Measurements from ENCODE around the gene RNF208. TPM values are rescaled to one million over a fixed set of nuclear protein-coding genes. Genes with fewer than 3 reads are reported as not detected.

RNF208 gene
- total RNA-seq, 1 experiment from 2014 or later: 38.0 TPM

DNA sequence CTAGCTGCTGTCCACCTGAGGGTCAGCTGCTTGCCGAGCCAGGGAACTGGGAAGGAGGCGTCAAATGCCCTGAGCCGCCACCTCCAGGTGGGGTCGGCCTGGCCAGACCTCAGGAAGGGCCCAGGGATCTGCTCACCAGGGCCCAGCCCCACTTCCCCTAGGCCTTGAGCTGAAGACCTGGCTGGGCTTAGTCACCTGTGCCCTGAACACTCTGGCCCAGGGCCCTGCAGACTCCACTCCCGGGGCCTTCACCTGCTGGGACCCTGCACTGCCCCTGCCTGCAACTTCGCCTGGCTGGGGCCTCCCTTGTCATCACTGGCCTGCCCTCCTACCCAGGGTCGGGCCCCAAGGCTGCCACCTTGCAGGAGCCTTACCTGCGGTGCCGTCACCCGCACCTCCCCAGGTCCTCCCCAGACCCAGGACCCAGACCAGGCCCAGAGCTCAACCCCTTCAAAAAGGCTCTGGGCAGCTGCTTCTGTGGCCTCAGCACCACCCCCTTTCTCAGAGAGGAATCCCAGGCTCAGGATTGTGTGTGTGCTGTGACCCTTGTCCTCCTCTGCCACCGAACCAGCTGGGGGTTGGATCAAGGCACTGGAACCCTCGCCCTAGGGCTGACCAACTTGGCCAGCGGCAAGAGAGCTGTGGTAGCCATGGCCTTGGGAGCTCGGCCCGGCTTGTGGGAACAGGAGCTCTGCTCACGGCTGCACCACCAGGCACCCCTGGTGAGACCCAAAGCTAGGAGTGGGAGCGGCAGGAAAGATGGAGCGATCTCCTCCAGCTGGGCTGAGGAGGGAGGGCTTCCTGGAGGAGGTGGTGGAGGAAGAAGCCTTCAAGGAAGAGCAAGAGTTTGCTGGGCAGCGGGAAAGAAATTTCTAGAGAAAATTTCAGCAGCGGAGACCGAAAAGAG is 31.9 kb upstream of the RNF208 start:
- Histone ChIP-seq H3K4me3 (peak overlapping the region; percentile 92), H3K4me1 (replicated peaks; ENCODE audit: insufficient read depth) (peaks cover 22% of the 10 kb centered on the region), H2AFZ (peak overlapping the region; percentile 99), H3K79me2 (ENCODE audit: low read depth) (peaks cover 20% of the 10 kb centered on the region), H4K20me1 (ENCODE audit: insufficient read depth) (peaks cover 7% of the 10 kb centered on the region; the same call in 1 of the 2 replicates), H3K4me2 (peak overlapping the region; percentile 99), H3K27ac (no peak overlapping the region), H3K27me3 (ENCODE audit: insufficient read depth, low read depth) (no peaks in the 10 kb centered on the region), H3K36me3 (ENCODE audit: low read depth) (no peaks in the 10 kb centered on the region), H3F3A (ENCODE audit: insufficient read depth, low read depth) (peaks cover 13% of the 10 kb centered on the region; the same call in 1 of the 2 replicates), H3K9me2 (ENCODE audit: insufficient read depth) (no peaks in the 10 kb centered on the region), H3K9me3 (ENCODE audit: insufficient read depth, low read depth) (no peaks in the 10 kb centered on the region)
- DNase-seq: no peak
- POLR2A ChIA-PET (ENCODE audit: unreplicated experiment): interaction anchor here (0.5 to 2.4 kb wide), 8 partner anchors 10 to 139 kb away, joined by 3 to 19 read pairs (median 6); partner anchors contain the start of gene TUBB4B
- BruUV-seq (replicated peaks): no TSS peak
- CTCF ChIA-PET: interaction anchor here (0.5 to 2.0 kb wide), 3 partner anchors 17 to 169 kb away, joined by 4 to 13 read pairs (median 5); partner anchors contain the start of gene NOXA1
- intact Hi-C loops (cut with micrococcal nuclease; ENCODE audit: unreplicated experiment): no loop called here
- no peak for TF ChIP-seq EZH2 (IDR thresholded peaks at IDR 0.05; ENCODE audit: low read depth)
- TF ChIP-seq, protein P1, sequence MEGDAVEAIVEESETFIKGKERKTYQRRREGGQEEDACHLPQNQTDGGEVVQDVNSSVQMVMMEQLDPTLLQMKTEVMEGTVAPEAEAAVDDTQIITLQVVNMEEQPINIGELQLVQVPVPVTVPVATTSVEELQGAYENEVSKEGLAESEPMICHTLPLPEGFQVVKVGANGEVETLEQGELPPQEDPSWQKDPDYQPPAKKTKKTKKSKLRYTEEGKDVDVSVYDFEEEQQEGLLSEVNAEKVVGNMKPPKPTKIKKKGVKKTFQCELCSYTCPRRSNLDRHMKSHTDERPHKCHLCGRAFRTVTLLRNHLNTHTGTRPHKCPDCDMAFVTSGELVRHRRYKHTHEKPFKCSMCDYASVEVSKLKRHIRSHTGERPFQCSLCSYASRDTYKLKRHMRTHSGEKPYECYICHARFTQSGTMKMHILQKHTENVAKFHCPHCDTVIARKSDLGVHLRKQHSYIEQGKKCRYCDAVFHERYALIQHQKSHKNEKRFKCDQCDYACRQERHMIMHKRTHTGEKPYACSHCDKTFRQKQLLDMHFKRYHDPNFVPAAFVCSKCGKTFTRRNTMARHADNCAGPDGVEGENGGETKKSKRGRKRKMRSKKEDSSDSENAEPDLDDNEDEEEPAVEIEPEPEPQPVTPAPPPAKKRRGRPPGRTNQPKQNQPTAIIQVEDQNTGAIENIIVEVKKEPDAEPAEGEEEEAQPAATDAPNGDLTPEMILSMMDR (conservative IDR thresholded peaks at IDR 0.05): no peak

GRCh38 chr9:137252555-137253506 is 30.8 kb upstream of the RNF208 start:
- ChIA-PET POLR2A (ENCODE audit: unreplicated experiment) (interaction anchor here (0.7 kb wide), 1 partner anchor 9 kb away, joined by 3 read pairs; no protein-coding TSS in a partner anchor), CTCF (interaction anchor here (2.0 kb wide), 1 partner anchor 16 kb away, joined by 13 read pairs; no protein-coding TSS in a partner anchor)
- TF ChIP-seq EZH2 (IDR thresholded peaks at IDR 0.05; ENCODE audit: low read depth): no peak
- peaks cover 20% of the 10 kb centered on the region for H3K79me2 ChIP-seq (ENCODE audit: low read depth)
- H3K9me3 ChIP-seq (ENCODE audit: insufficient read depth, low read depth): no peaks in the 10 kb centered on the region
- H2AFZ ChIP-seq: no peak overlapping the region
- BruUV-seq (replicated peaks): no TSS peak
- peaks cover 10% of the 10 kb centered on the region; the same call in 1 of the 2 replicates for H3F3A ChIP-seq (ENCODE audit: insufficient read depth, low read depth)
- peak in 1 of 2 experiments; percentile 68 for DNase-seq
- H3K4me3 ChIP-seq: no peak overlapping the region
- no peak overlapping the region for H3K27ac ChIP-seq
- peaks cover 7% of the 10 kb centered on the region; the same call in 1 of the 2 replicates for H4K20me1 ChIP-seq (ENCODE audit: insufficient read depth)
- no peak overlapping the region for H3K4me2 ChIP-seq
- intact Hi-C loops (cut with micrococcal nuclease; ENCODE audit: unreplicated experiment): no loop called here
- no peaks in the 10 kb centered on the region for H3K36me3 ChIP-seq (ENCODE audit: low read depth)
- H3K27me3 ChIP-seq (ENCODE audit: insufficient read depth, low read depth): no peaks in the 10 kb centered on the region
- H3K9me2 ChIP-seq (ENCODE audit: insufficient read depth): no peaks in the 10 kb centered on the region
- peaks cover 22% of the 10 kb centered on the region for H3K4me1 ChIP-seq (replicated peaks; ENCODE audit: insufficient read depth)

GRCh38 chr9:137251490-137252268 is 29.6 kb upstream of the RNF208 start:
- no peaks in the 10 kb centered on the region for H3K9me2 ChIP-seq (ENCODE audit: insufficient read depth)
- ChIA-PET POLR2A (ENCODE audit: unreplicated experiment) (no interaction called here), CTCF (no interaction called here)
- peaks cover 14% of the 10 kb centered on the region for H3K79me2 ChIP-seq (ENCODE audit: low read depth)
- H3K4me2 ChIP-seq: no peak overlapping the region
- intact Hi-C loops (cut with micrococcal nuclease; ENCODE audit: unreplicated experiment): no loop called here
- DNase-seq: no peak
- no peaks in the 10 kb centered on the region for H3K36me3 ChIP-seq (ENCODE audit: low read depth)
- H3K9me3 ChIP-seq (ENCODE audit: insufficient read depth, low read depth): no peaks in the 10 kb centered on the region
- H4K20me1 ChIP-seq (ENCODE audit: insufficient read depth): peaks cover 7% of the 10 kb centered on the region; the same call in 1 of the 2 replicates
- TF ChIP-seq EZH2 (IDR thresholded peaks at IDR 0.05; ENCODE audit: low read depth): no peak
- TF ChIP-seq, protein P1 (conservative IDR thresholded peaks at IDR 0.05): no peak
- no peak overlapping the region for H3K4me3 ChIP-seq
- no peaks in the 10 kb centered on the region for H3K27me3 ChIP-seq (ENCODE audit: insufficient read depth, low read depth)
- no TSS peak for BruUV-seq (replicated peaks)
- peaks cover 10% of the 10 kb centered on the region; the same call in 1 of the 2 replicates for H3F3A ChIP-seq (ENCODE audit: insufficient read depth, low read depth)
- peaks cover 19% of the 10 kb centered on the region for H3K4me1 ChIP-seq (replicated peaks; ENCODE audit: insufficient read depth)
- no peak overlapping the region for H3K27ac ChIP-seq
- H2AFZ ChIP-seq: no peak overlapping the region
